ENCODE data around the gene EGLN1. TPM values are rescaled to one million over a fixed set of nuclear protein-coding genes. Genes with fewer than 3 reads are reported as not detected.

EGLN1 gene
- total and polyA plus RNA-seq, 10 of the 15 experiments (the other 5 are each of a cell fraction or from before 2014, with no cell fraction given) = 2.4 to 46.6 (median 8.7) TPM

DNA sequence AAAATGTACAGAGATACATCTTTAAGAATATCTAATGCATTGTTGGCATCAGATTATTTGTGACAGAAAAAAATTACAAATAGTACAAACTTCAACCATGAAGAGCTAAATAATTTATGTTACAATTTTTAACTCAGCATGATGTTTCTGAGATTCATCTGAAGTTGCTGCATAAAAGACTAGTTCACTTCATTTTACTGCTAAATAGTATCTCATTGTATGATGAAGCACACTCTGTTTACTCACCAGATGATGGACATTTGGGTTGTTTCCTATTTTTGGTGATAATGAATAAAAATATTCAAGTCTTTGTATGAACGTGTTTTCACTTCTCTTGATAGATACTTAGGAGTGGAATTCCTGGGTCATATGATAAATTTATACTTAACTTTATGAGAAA lies 20.6 kb downstream of the EGLN1 start:
- ChIA-PET CTCF (interaction anchor here (0.9 to 1.4 kb wide), 3 partner anchors 12 to 22 kb away, joined by 3 to 4 read pairs (median 4); no protein-coding TSS in a partner anchor), SMC1A (ENCODE audit: uncharacterized antibody, unreplicated experiment) (no interaction called here), RAD21 (ENCODE audit: unreplicated experiment) (no interaction called here), POLR2A (no interaction called here)
- intact Hi-C loops (cut with micrococcal nuclease; ENCODE audit: unreplicated experiment) = no loop called here
- FAIRE-seq (no peak), ATAC-seq (no peak), DNase-seq (ENCODE audit: low read depth, low spot score) (no peak)
- WGBS (ENCODE audit: insufficient coverage, insufficient replicate concordance, low lambda C conversion rate, missing lambda C conversion rate) = 42% methylated on average over 1 of the region's 1 CpG
- no peaks in the 10 kb centered on the region for H3K4me1 ChIP-seq (ENCODE audit: control insufficient read depth, insufficient read depth, low read length)
- H3K36me3 ChIP-seq (ENCODE audit: control insufficient read depth in 2 of 2, insufficient read depth in 2 of 2, low read length in 1 of 2) = peaks cover 0 to 5% of the 10 kb centered on the region in 2 experiments; a peak in 1 of 4 replicates
- no peak overlapping the region for H3K9ac ChIP-seq (ENCODE audit: control insufficient read depth, insufficient read depth, low read length)
- H3K9me3 ChIP-seq (replicated peaks; ENCODE audit: control insufficient read depth, insufficient read depth, low read length) = no peaks in the 10 kb centered on the region
- H4K20me1 ChIP-seq (ENCODE audit: control insufficient read depth, insufficient read depth) = no peaks in the 10 kb centered on the region
- TF ChIP-seq BACH1 (IDR thresholded peaks at IDR 0.05; ENCODE audit: borderline replicate concordance) (no peak), HDAC2 (IDR thresholded peaks at IDR 0.05) (no peak), POLR2AphosphoS2 (IDR thresholded peaks at IDR 0.05; ENCODE audit: low read depth, low read length) (no peak)
- TF ChIP-seq, protein P1, sequence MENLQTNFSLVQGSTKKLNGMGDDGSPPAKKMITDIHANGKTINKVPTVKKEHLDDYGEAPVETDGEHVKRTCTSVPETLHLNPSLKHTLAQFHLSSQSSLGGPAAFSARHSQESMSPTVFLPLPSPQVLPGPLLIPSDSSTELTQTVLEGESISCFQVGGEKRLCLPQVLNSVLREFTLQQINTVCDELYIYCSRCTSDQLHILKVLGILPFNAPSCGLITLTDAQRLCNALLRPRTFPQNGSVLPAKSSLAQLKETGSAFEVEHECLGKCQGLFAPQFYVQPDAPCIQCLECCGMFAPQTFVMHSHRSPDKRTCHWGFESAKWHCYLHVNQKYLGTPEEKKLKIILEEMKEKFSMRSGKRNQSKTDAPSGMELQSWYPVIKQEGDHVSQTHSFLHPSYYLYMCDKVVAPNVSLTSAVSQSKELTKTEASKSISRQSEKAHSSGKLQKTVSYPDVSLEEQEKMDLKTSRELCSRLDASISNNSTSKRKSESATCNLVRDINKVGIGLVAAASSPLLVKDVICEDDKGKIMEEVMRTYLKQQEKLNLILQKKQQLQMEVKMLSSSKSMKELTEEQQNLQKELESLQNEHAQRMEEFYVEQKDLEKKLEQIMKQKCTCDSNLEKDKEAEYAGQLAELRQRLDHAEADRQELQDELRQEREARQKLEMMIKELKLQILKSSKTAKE (IDR thresholded peaks at IDR 0.05; ENCODE audit: low read depth, poor library complexity, severe bottlenecking) = no peak
- TF ChIP-seq, protein P2, sequence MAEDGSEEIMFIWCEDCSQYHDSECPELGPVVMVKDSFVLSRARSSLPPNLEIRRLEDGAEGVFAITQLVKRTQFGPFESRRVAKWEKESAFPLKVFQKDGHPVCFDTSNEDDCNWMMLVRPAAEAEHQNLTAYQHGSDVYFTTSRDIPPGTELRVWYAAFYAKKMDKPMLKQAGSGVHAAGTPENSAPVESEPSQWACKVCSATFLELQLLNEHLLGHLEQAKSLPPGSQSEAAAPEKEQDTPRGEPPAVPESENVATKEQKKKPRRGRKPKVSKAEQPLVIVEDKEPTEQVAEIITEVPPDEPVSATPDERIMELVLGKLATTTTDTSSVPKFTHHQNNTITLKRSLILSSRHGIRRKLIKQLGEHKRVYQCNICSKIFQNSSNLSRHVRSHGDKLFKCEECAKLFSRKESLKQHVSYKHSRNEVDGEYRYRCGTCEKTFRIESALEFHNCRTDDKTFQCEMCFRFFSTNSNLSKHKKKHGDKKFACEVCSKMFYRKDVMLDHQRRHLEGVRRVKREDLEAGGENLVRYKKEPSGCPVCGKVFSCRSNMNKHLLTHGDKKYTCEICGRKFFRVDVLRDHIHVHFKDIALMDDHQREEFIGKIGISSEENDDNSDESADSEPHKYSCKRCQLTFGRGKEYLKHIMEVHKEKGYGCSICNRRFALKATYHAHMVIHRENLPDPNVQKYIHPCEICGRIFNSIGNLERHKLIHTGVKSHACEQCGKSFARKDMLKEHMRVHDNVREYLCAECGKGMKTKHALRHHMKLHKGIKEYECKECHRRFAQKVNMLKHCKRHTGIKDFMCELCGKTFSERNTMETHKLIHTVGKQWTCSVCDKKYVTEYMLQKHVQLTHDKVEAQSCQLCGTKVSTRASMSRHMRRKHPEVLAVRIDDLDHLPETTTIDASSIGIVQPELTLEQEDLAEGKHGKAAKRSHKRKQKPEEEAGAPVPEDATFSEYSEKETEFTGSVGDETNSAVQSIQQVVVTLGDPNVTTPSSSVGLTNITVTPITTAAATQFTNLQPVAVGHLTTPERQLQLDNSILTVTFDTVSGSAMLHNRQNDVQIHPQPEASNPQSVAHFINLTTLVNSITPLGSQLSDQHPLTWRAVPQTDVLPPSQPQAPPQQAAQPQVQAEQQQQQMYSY (CRISPR knock-in tag; IDR thresholded peaks at IDR 0.05) = no peak
- BruUV-seq (replicated peaks) = no TSS peak
- H3K27ac ChIP-seq (ENCODE audit: control insufficient read depth, insufficient read depth) = no peak overlapping the region
- peaks cover 29% of the 10 kb centered on the region for H3K79me2 ChIP-seq (ENCODE audit: control insufficient read depth, insufficient read depth, low read length)
- H3K4me3 ChIP-seq = no peak overlapping the region
- H3K27me3 ChIP-seq (replicated peaks in 1 of 2; ENCODE audit: control insufficient read depth in 2 of 2, insufficient read depth in 2 of 2, low read length in 1 of 2) = no peaks in the 10 kb centered on the region
- in situ Hi-C loops (cut with MboI) = no loop called here
- no peak overlapping the region for H3K4me2 ChIP-seq (ENCODE audit: control insufficient read depth, insufficient read depth)
- no peak overlapping the region for H2AFZ ChIP-seq (ENCODE audit: control insufficient read depth, low read depth, low read length)

Data from GM12878 (cell line).